AG04449 (cell line): ENCODE data around the gene NUDT21.

Experiments used
- CTCF ChIA-PET: fragments of 350-600 bp; formaldehyde crosslinking; extraction: SDS; loops from one replicate; lab custom pipeline; 2021; ENCODE audit warnings: antibody characterized with exemption; lab: Yijun Ruan, JAX
- POLR2A ChIA-PET: fragments of 400-600, 350-600 bp; formaldehyde crosslinking; extraction: SDS; loops from one replicate; lab custom pipeline; 2020; ENCODE audit warnings: antibody characterized with exemption, inconsistent platforms; lab: Yijun Ruan, JAX
- DNase-seq: peaks from one replicate; pipeline ENCODE4 v3.0.0-alpha.2; 2010; ENCODE audit warnings: low read depth, low spot score
- H3K4me3 ChIP-seq: 2 replicates; pipeline ENCODE4 v1.5.1; 2011; ENCODE audit warnings: low read depth, mild to moderate bottlenecking, control low read depth, low read length
- TF ChIP-seq, protein P1 (sequence below): IDR thresholded peaks from one replicate; pipeline ENCODE4 v1.5.1; 2011; ENCODE audit warnings: mild to moderate bottlenecking, moderate library complexity, low read length, control low read depth, inconsistent platforms; ENCODE audit not compliant: insufficient read depth; ENCODE audit errors: missing control alignments

The NUDT21 gene

DNA sequence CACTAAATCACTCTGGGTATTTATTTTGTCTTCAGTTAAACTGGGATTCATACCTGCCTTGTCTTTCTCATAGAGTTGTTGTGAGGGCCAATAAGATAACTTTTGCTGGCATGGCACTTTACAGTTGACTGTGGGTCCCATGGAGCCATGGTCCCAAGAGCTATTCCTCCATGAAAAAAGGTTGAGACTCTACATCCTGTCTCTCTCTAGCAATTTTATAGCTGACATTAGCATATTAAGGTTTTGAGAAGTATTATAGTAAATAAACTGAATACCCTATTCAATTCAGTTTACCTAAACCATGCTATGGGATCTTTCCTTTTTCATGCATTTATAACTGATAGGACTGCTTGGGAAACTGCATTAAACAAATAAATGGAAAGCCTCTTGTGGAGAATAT, 17.7 kb upstream of the NUDT21 start:
- POLR2A ChIA-PET = no interaction called here
- DNase-seq = no peak
- CTCF ChIA-PET = no interaction called here
- TF ChIP-seq, protein P1, sequence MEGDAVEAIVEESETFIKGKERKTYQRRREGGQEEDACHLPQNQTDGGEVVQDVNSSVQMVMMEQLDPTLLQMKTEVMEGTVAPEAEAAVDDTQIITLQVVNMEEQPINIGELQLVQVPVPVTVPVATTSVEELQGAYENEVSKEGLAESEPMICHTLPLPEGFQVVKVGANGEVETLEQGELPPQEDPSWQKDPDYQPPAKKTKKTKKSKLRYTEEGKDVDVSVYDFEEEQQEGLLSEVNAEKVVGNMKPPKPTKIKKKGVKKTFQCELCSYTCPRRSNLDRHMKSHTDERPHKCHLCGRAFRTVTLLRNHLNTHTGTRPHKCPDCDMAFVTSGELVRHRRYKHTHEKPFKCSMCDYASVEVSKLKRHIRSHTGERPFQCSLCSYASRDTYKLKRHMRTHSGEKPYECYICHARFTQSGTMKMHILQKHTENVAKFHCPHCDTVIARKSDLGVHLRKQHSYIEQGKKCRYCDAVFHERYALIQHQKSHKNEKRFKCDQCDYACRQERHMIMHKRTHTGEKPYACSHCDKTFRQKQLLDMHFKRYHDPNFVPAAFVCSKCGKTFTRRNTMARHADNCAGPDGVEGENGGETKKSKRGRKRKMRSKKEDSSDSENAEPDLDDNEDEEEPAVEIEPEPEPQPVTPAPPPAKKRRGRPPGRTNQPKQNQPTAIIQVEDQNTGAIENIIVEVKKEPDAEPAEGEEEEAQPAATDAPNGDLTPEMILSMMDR = no peak
- H3K4me3 ChIP-seq = no peak overlapping the region

DNA sequence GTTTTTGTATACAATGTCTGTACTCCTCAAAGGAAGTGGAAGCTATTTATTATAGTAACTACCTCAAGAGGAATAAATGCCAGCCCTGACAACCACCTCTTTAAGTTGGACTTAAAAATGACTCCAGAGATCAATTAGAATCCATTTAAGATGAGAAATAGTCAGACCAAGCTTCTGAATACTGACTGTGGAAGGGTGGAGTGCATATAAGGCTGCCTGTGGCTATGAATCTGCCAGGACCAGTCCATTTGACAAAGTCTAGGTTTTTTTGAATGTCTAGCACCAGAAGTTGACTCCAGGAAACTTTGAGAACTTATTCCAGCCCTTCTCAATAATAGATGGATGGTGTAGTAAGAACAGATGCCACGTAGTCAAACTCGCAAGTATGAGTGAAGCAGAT, 15.2 kb upstream of the NUDT21 start:
- POLR2A ChIA-PET = interaction anchor here (1.4 kb wide), 1 partner anchor 15 kb away, joined by 4 read pairs; the partner anchor contains the start of genes NUDT21 and OGFOD1
- DNase-seq = no peak
- TF ChIP-seq, protein P1 = no peak
- CTCF ChIA-PET = interaction anchor here (1.4 kb wide), 1 partner anchor 235 kb away, joined by 6 read pairs; no protein-coding TSS in a partner anchor
- H3K4me3 ChIP-seq = no peak overlapping the region

DNA sequence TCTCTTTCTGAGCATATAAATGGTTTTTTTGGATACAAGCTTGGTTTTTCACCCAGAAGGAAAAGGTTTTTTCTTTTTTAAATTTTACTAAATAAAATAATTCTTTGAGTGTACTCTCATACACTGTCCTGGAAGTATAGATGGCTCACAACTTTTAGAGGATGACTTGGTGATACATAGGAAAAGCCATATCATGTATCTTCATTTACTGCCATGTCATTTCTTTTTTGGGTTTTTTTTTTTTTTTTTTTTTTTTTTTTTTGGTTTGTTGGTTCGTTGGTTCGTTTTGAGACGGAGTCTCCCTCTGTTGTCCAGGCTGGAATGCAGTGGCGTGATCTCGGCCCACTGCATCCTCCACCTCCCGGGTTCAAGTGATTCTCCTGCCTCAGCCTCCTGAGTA, 12.0 kb upstream of the NUDT21 start:
- no peak overlapping the region for H3K4me3 ChIP-seq
- DNase-seq = no peak
- ChIA-PET CTCF (no interaction called here), POLR2A (no interaction called here)
- TF ChIP-seq, protein P1 = no peak

DNA sequence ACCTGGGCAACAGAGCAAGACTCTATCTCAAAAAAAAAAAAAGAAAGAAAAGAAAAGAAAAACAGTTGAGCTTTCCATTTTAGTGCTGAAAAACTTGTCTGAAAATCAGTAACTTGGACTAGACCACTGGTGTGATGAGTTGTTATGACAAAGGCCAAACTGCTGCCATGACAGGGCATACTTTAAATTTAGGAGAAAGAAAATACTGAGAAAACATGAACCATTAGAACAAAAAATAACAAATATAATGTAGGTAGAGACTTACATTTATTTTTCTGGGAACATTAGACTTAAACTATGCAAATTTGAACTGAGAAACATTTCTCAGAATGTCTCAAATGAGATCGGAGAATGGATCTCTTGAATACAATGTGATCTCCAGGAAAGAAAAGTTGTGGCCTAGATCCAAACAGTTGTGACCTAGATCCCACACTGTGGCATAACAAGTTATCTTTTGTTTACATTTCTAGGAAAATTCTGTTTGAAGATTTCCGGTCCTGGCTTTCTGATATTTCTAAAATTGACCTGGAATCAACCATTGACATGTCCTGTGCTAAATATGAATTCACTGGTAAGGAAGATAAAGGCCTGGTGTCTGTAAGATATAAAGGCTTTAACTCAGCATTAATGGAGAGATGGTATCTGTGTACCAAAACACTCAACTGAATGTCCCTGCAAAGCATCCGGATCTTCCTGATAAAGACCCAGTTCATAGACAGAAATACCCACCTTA, 11.1 kb upstream of the NUDT21 start:
- POLR2A ChIA-PET = no interaction called here
- no peak for DNase-seq
- CTCF ChIA-PET = interaction anchor here (1.3 to 1.8 kb wide), 2 partner anchors 10 to 239 kb away, joined by 4 to 8 read pairs; no protein-coding TSS in a partner anchor
- H3K4me3 ChIP-seq = no peak overlapping the region
- TF ChIP-seq, protein P1 = no peak

DNA sequence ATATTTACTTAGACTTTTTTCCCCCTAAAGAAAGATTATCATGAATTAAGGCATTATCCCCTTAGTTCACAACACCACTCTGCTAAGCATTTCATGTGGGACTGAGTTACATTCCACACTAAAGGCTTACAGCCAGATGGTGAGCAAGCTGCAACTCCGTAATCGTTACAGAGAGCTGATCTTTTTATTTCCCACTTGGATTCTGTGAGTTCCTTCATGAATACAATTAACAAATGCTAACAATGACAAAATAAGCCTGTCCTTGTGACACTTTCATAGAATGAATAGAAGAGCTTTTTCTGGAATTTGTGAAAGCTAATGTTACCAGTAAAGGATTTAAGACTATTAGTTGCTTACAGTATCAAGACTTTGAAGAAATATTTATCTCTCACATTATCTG, 9.0 kb upstream of the NUDT21 start:
- POLR2A ChIA-PET = interaction anchor here (1.8 kb wide), 1 partner anchor 9 kb away, joined by 9 read pairs; the partner anchor contains the start of genes NUDT21 and OGFOD1
- CTCF ChIA-PET = interaction anchor here (1.8 kb wide), 1 partner anchor 241 kb away, joined by 8 read pairs; no protein-coding TSS in a partner anchor
- no peak for DNase-seq
- TF ChIP-seq, protein P1 = no peak
- no peak overlapping the region for H3K4me3 ChIP-seq

DNA sequence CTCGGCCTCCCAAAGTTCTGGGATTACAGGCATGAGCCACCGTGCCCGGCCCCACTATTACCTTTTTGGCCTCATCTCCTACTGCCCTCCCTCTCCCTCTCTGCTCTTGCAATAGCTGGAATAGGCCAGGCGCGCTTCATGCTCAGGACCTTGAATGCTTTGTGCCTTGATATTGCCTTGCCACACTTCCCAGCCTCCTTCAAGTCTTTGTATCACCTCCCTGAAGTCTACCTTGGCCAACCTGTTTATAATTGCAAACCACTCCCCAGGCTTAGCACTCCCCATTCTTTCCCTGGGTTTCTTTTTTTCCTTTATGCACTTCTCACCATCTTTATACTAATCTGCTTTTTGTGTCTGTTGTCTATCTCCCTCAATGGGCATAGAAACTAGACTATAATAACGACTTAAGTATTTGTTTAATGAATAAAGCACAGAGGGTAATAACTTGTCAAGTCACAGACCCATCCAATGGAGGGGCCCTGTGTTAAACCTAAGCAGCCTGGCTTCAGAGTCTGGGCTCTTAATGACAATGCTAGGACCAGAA, 6.9 kb upstream of the NUDT21 start:
- TF ChIP-seq, protein P1 = no peak
- no peak for DNase-seq
- POLR2A ChIA-PET = no interaction called here
- H3K4me3 ChIP-seq = no peak overlapping the region
- CTCF ChIA-PET = interaction anchor here (1.6 kb wide), 1 partner anchor 31 kb away, joined by 5 read pairs; no protein-coding TSS in a partner anchor
